A673 (cell line): ENCODE measurements around the gene MYO5B. TPM values are rescaled to one million over a fixed set of nuclear protein-coding genes. Genes with fewer than 3 reads are reported as not detected.
"Not testable (repeated sequence)": the region's sequence is repeated elsewhere in the genome, so short reads cannot be mapped to it uniquely, and the experiment has no call there.

Source experiments
- BruUV-seq: library from RNA; stranded (reverse); fragments of 400-500 nt; replicated peaks from 2 replicates; lab custom pipeline; 2021; lab: Mats Ljungman, UMichigan
- CTCF ChIA-PET: fragments of 300-600 bp; sonication (Branson Sonifier 250); formaldehyde crosslinking; loops from one replicate; lab custom pipeline; 2022; ENCODE audit warnings: antibody characterized with exemption; lab: Charles Lee
- POLR2A ChIA-PET: fragments of 300-600 bp; sonication (Branson Sonifier 250); formaldehyde crosslinking; loops from one replicate; lab custom pipeline; 2022; ENCODE audit warnings: antibody characterized with exemption; ENCODE audit not compliant: low non-redundant PET; lab: Charles Lee
- DNase-seq: peaks from one replicate; pipeline ENCODE4 v3.0.0-alpha.2; 2015; ENCODE audit warnings: low spot score
- H3K27ac ChIP-seq: fragments of 200-600 bp; sonication (generic); 2 replicates; pipeline ENCODE4 v1.5.1; 2016; ENCODE audit warnings: mixed run types, low read depth, mild to moderate bottlenecking, mixed read lengths, antibody characterized with exemption, low read length; ENCODE audit not compliant: poor library complexity, severe bottlenecking
- H3K27me3 ChIP-seq: fragments of 200-600 bp; sonication (generic); replicated peaks from 2 replicates; pipeline ENCODE4 v1.6.1; 2017; ENCODE audit warnings: mixed run types, low read depth, mild to moderate bottlenecking, mixed read lengths, antibody characterized with exemption, low read length; ENCODE audit not compliant: insufficient read depth, poor library complexity
- H3K36me3 ChIP-seq: fragments of 200-600 bp; sonication (generic); 2 replicates; pipeline ENCODE4 v1.6.1; 2016; ENCODE audit warnings: mixed run types, mild to moderate bottlenecking, mixed read lengths, antibody characterized with exemption, low read length; ENCODE audit not compliant: insufficient read depth, poor library complexity, severe bottlenecking
- H3K4me1 ChIP-seq: fragments of 200-600 bp; sonication (generic); 2 replicates; pipeline ENCODE4 v1.6.1; 2017; ENCODE audit warnings: mixed run types, mild to moderate bottlenecking, mixed read lengths, antibody characterized with exemption, low read length; ENCODE audit not compliant: insufficient read depth, poor library complexity, severe bottlenecking
- H3K4me3 ChIP-seq: fragments of 200-600 bp; sonication (generic); 2 replicates; pipeline ENCODE4 v1.5.1; 2016; ENCODE audit warnings: low read depth, mixed run types, mild to moderate bottlenecking, mixed read lengths, low read length; ENCODE audit not compliant: poor library complexity, severe bottlenecking
- H3K9me3 ChIP-seq: fragments of 200-600 bp; sonication (generic); 2 replicates; pipeline ENCODE4 v1.6.1; 2016; ENCODE audit warnings: mixed run types, low read depth, mild to moderate bottlenecking, mixed read lengths, antibody characterized with exemption, low read length; ENCODE audit not compliant: poor library complexity, severe bottlenecking
- CTCF ChIP-seq: fragments of 300-800, 200-600 bp; sonication (generic); conservative IDR thresholded peaks from 2 replicates; pipeline ENCODE4 v1.5.1; 2017; ENCODE audit warnings: low read depth, mild to moderate bottlenecking, antibody characterized with exemption, low read length, moderate library complexity, mixed read lengths
- EZH2 ChIP-seq: fragments of 200-600 bp; sonication (generic); IDR thresholded peaks from 2 replicates; pipeline ENCODE4 v1.6.1; 2017; ENCODE audit warnings: borderline replicate concordance, low read depth, mild to moderate bottlenecking, mixed read lengths, antibody characterized with exemption, low read length; ENCODE audit not compliant: poor library complexity, severe bottlenecking
- intact Hi-C: fragments of 100-400 bp; cut with micrococcal nuclease; formaldehyde crosslinking; loops from one replicate; pipeline ENCODE4 v1.10.0; 2022; ENCODE audit not compliant: unreplicated experiment
- total RNA-seq: library from RNA; stranded (reverse); gene quantifications from 2 replicates; pipeline ENCODE4 v1.2.3, GENCODE V29; 2021

MYO5B gene
- total RNA-seq, 1 experiment from 2014 or later = 0.30 TPM

GRCh38 chr18:49802623-49803022, 392.3 kb downstream of the MYO5B start:
- Histone ChIP-seq H3K9me3 (no peaks in the 10 kb centered on the region), H3K36me3 (no peaks in the 10 kb centered on the region), H3K4me1 (no peaks in the 10 kb centered on the region), H3K27me3 (no peaks in the 10 kb centered on the region), H3K4me3 (no peak overlapping the region), H3K27ac (no peak overlapping the region)
- ChIA-PET CTCF (no interaction called here), POLR2A (no interaction called here)
- TF ChIP-seq CTCF = no peak
- TF ChIP-seq EZH2 = no peak
- no TSS peak for BruUV-seq
- no peak for DNase-seq
- intact Hi-C loops = no loop called here

GRCh38 chr18:49800491-49800890, 394.5 kb downstream of the MYO5B start:
- DNase-seq, BruUV-seq, H3K27me3 ChIP-seq, POLR2A ChIA-PET, H3K9me3 ChIP-seq, H3K4me3 ChIP-seq, H3K4me1 ChIP-seq, H3K36me3 ChIP-seq, H3K27ac ChIP-seq, CTCF ChIA-PET, intact Hi-C loops: not testable (repeated sequence)

- intact Hi-C loops, H3K27ac ChIP-seq, H3K4me1 ChIP-seq, H3K27me3 ChIP-seq, H3K36me3 ChIP-seq, H3K4me3 ChIP-seq, CTCF ChIA-PET, BruUV-seq, DNase-seq, POLR2A ChIA-PET, H3K9me3 ChIP-seq: not testable (repeated sequence)
Measured at GRCh38 chr18:49799806-49800205, 395.1 kb downstream of the MYO5B start.

- H3K27ac ChIP-seq = no peak overlapping the region
- no peaks in the 10 kb centered on the region for H3K27me3 ChIP-seq
- ChIA-PET POLR2A (no interaction called here), CTCF (no interaction called here)
- peaks cover 2% of the 10 kb centered on the region for H3K36me3 ChIP-seq
- no peaks in the 10 kb centered on the region for H3K4me1 ChIP-seq
- DNase-seq = no peak
- intact Hi-C loops = no loop called here
- no peak overlapping the region for H3K4me3 ChIP-seq
- no TSS peak for BruUV-seq
- no peak for TF ChIP-seq CTCF
- TF ChIP-seq EZH2 = no peak
- no peaks in the 10 kb centered on the region for H3K9me3 ChIP-seq
Measured at GRCh38 chr18:49798001-49798400, 396.9 kb downstream of the MYO5B start.
